OCI-LY7 (cell line): Measurements from ENCODE around the gene PLSCR2.

ENCODE experiments used
- EZH2phosphoT487 ChIP-seq: fragments of 200-600 bp; sonication (generic); IDR thresholded peaks from 2 replicates; pipeline ENCODE4 v1.6.1; 2018; ENCODE audit warnings: low read depth, borderline replicate concordance, mild to moderate bottlenecking, mixed run types, antibody characterized with exemption, low read length, moderate library complexity, mixed read lengths
- TF ChIP-seq, protein P1 (sequence below): fragments of 200-600 bp; sonication (generic); conservative IDR thresholded peaks from 2 replicates; pipeline ENCODE4 v1.5.1; 2014; ENCODE audit warnings: mild to moderate bottlenecking, antibody characterized with exemption, low read length, moderate library complexity, mixed read lengths

GRCh38 chr3:146503461-146504202, 34.3 kb upstream of the PLSCR2 start:
- TF ChIP-seq, protein P1, sequence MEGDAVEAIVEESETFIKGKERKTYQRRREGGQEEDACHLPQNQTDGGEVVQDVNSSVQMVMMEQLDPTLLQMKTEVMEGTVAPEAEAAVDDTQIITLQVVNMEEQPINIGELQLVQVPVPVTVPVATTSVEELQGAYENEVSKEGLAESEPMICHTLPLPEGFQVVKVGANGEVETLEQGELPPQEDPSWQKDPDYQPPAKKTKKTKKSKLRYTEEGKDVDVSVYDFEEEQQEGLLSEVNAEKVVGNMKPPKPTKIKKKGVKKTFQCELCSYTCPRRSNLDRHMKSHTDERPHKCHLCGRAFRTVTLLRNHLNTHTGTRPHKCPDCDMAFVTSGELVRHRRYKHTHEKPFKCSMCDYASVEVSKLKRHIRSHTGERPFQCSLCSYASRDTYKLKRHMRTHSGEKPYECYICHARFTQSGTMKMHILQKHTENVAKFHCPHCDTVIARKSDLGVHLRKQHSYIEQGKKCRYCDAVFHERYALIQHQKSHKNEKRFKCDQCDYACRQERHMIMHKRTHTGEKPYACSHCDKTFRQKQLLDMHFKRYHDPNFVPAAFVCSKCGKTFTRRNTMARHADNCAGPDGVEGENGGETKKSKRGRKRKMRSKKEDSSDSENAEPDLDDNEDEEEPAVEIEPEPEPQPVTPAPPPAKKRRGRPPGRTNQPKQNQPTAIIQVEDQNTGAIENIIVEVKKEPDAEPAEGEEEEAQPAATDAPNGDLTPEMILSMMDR: no peak
- no peak for TF ChIP-seq EZH2phosphoT487
